HCT116 (cell line): ENCODE measurements around the gene FHOD1. TPM values are rescaled to one million over a fixed set of nuclear protein-coding genes. Genes with fewer than 3 reads are reported as not detected.

Experiments
- ATAC-seq: fragments of 200-7000 bp; cut with Tn5 transposase; 2 replicates; pipeline ENCODE4 v1.9.1; 2020; ENCODE audit warnings: mild to moderate bottlenecking, moderate library complexity
- BruUV-seq: library from RNA; stranded (reverse); fragments of 400-500 nt; replicated peaks from 2 replicates; lab custom pipeline; 2021; lab: Mats Ljungman, UMichigan
- CTCF ChIA-PET: fragments of 300-600 bp; sonication (Branson Sonifier 250); formaldehyde crosslinking; loops from one replicate; lab custom pipeline; 2021; ENCODE audit warnings: antibody characterized with exemption; lab: Charles Lee
- POLR2A ChIA-PET: fragments of 300-600, 350-600 bp; sonication (Branson Sonifier 250); formaldehyde crosslinking; loops from one replicate; lab custom pipeline; 2021; ENCODE audit warnings: antibody characterized with exemption; lab: Charles Lee
- RAD21 ChIA-PET, 2 experiments: fragments of 300-600 bp; sonication (Branson Sonifier 250); formaldehyde crosslinking; loops; one replicate each; lab custom pipeline; 2023; ENCODE audit warnings: low total read pairs in 2 of 2; ENCODE audit not compliant: uncharacterized antibody in 2 of 2, unreplicated experiment in 2 of 2, low non-redundant PET in 1 of 2; lab: Charles Lee
- DNase-seq: peaks from one replicate; pipeline ENCODE4 v3.0.0-alpha.2; 2010; ENCODE audit warnings: low read depth, low spot score
- H2AFZ ChIP-seq: fragments of 200-600 bp; shearing (Covaris generic), sonication (generic); 2 replicates; pipeline ENCODE4 v1.6.1; 2017; ENCODE audit warnings: low read depth, mixed run types, mixed read lengths, antibody characterized with exemption, low read length; ENCODE audit not compliant: poor library complexity, severe bottlenecking
- H3K27ac ChIP-seq: 2 replicates; pipeline ENCODE4 v1.5.1; 2012; ENCODE audit warnings: low read depth, low read length
- H3K27me3 ChIP-seq: fragments of 200-600 bp; sonication (generic); 2 replicates; pipeline ENCODE4 v1.6.1; 2016; ENCODE audit warnings: mixed run types, low read length, mixed read lengths; ENCODE audit not compliant: insufficient read depth
- H3K36me3 ChIP-seq, 2 experiments: fragments of 200-500 bp in 1 of 2; fragments of 200-600 bp in 1 of 2; sonication (Bioruptor generic) in 1 of 2; sonication (generic) in 1 of 2; 2 replicates each; pipeline versions ENCODE4 v1.5.1 to v1.6.1; 2014 to 2016; ENCODE audit warnings: low read length in 2 of 2, inconsistent platforms in 1 of 2, mixed read lengths in 1 of 2, mixed run types in 1 of 2; ENCODE audit not compliant: insufficient read depth in 2 of 2, control insufficient read depth in 1 of 2
- H3K4me1 ChIP-seq, 2 experiments: fragments of 200-600 bp in 1 of 2; sonication (generic) in 1 of 2; 2 replicates each; pipeline versions ENCODE4 v1.5.1 to v1.6.1; 2012 to 2017; ENCODE audit warnings: low read length in 2 of 2, inconsistent platforms in 1 of 2, mild to moderate bottlenecking in 1 of 2, mixed read lengths in 1 of 2, mixed run types in 1 of 2, moderate library complexity in 1 of 2; ENCODE audit not compliant: insufficient read depth in 2 of 2, control insufficient read depth in 1 of 2
- H3K4me2 ChIP-seq: fragments of 200-600 bp; sonication (generic); 2 replicates; pipeline ENCODE4 v1.6.1; 2017; ENCODE audit warnings: mixed run types, low read length, mixed read lengths
- H3K4me3 ChIP-seq, 2 experiments: fragments of 200-600 bp in 1 of 2; sonication (generic) in 1 of 2; replicated peaks in 1 of 2; 2 replicates each; pipeline ENCODE4 v1.5.1; 2011 to 2016; ENCODE audit warnings: low read length in 2 of 2, control low read depth in 1 of 2, low read depth in 1 of 2, mild to moderate bottlenecking in 1 of 2, mixed read lengths in 1 of 2, mixed run types in 1 of 2
- H3K79me2 ChIP-seq: fragments of 200-600 bp; sonication (generic); 2 replicates; pipeline ENCODE4 v1.6.1; 2017; ENCODE audit warnings: mild to moderate bottlenecking, mixed run types, low read length, moderate library complexity, mixed read lengths; ENCODE audit not compliant: insufficient read depth
- H3K9ac ChIP-seq: fragments of 200-600 bp; sonication (generic); 2 replicates; pipeline ENCODE4 v1.6.1; 2016; ENCODE audit warnings: low read length, mixed read lengths
- H3K9me2 ChIP-seq: fragments of 200-600 bp; sonication (generic), shearing (Covaris generic); 2 replicates; pipeline ENCODE4 v1.6.1; 2017; ENCODE audit warnings: mixed run types, mild to moderate bottlenecking, moderate library complexity; ENCODE audit not compliant: insufficient read depth
- H3K9me3 ChIP-seq, 2 experiments: fragments of 200-500 bp in 1 of 2; fragments of 200-600 bp in 1 of 2; sonication (Bioruptor generic) in 1 of 2; sonication (generic) in 1 of 2; 2 replicates each; pipeline ENCODE4 v1.6.1; 2014 to 2017; ENCODE audit warnings: low read length in 2 of 2, mixed read lengths in 2 of 2, inconsistent platforms in 1 of 2, low read depth in 1 of 2, mild to moderate bottlenecking in 1 of 2, mixed run types in 1 of 2, moderate library complexity in 1 of 2; ENCODE audit not compliant: control insufficient read depth in 1 of 2, insufficient read depth in 1 of 2
- H4K20me1 ChIP-seq: fragments of 200-600 bp; sonication (generic), shearing (Covaris generic); 2 replicates; pipeline ENCODE4 v1.6.1; 2017; ENCODE audit warnings: mixed run types, mild to moderate bottlenecking, moderate library complexity; ENCODE audit not compliant: insufficient read depth
- ATF3 ChIP-seq: IDR thresholded peaks from 2 replicates; pipeline ENCODE4 v1.6.1; 2012
- CBX3 ChIP-seq: IDR thresholded peaks from 2 replicates; pipeline ENCODE4 v1.6.1; 2012; ENCODE audit warnings: low read depth
- CTCF ChIP-seq, 3 experiments: fragments of 200-600 bp in 1 of 3; sonication (generic) in 1 of 3; IDR thresholded peaks in 2 of 3; conservative IDR thresholded peaks in 1 of 3; 2 replicates each; pipeline ENCODE4 v1.5.1; 2012 to 2017; ENCODE audit warnings: low read depth in 2 of 3, low read length in 2 of 3, antibody characterized with exemption in 1 of 3, borderline replicate concordance in 1 of 3, control low read depth in 1 of 3, mild to moderate bottlenecking in 1 of 3, mixed read lengths in 1 of 3, mixed run types in 1 of 3, moderate library complexity in 1 of 3; ENCODE audit not compliant: insufficient read depth in 1 of 3
- EGR1 ChIP-seq: IDR thresholded peaks from 2 replicates; pipeline ENCODE4 v1.6.1; 2012; ENCODE audit warnings: low read depth
- ELF1 ChIP-seq: IDR thresholded peaks from 2 replicates; pipeline ENCODE4 v1.6.1; 2012; ENCODE audit warnings: low read depth, borderline replicate concordance
- EZH2 ChIP-seq: fragments of 200-600 bp; sonication (generic); IDR thresholded peaks from 2 replicates; pipeline ENCODE4 v1.6.1; 2017; ENCODE audit warnings: antibody characterized with exemption, mixed run types
- FOSL1 ChIP-seq: IDR thresholded peaks from 2 replicates; pipeline ENCODE4 v1.6.1; 2012; ENCODE audit warnings: low read depth
- JUND ChIP-seq: IDR thresholded peaks from 2 replicates; pipeline ENCODE4 v1.6.1; 2012
- MAX ChIP-seq: IDR thresholded peaks from 2 replicates; pipeline ENCODE4 v1.6.1; 2012
- POLR2AphosphoS5 ChIP-seq: IDR thresholded peaks from 2 replicates; pipeline ENCODE4 v1.6.1; 2011; ENCODE audit warnings: mild to moderate bottlenecking, low read depth, low read length, moderate library complexity
- RAD21 ChIP-seq: IDR thresholded peaks from 2 replicates; pipeline ENCODE4 v1.6.1; 2012; ENCODE audit warnings: low read depth, mild to moderate bottlenecking
- SIN3A ChIP-seq: IDR thresholded peaks from 2 replicates; pipeline ENCODE4 v1.6.1; 2012; ENCODE audit warnings: low read depth
- SP1 ChIP-seq: IDR thresholded peaks from 2 replicates; pipeline ENCODE4 v1.6.1; 2012; ENCODE audit warnings: low read depth
- SRF ChIP-seq: IDR thresholded peaks from 2 replicates; pipeline ENCODE4 v1.6.1; 2012; ENCODE audit warnings: low read depth
- TCF7L2 ChIP-seq: IDR thresholded peaks from 2 replicates; pipeline ENCODE4 v1.7.0; 2011; ENCODE audit warnings: borderline replicate concordance, inconsistent platforms; ENCODE audit not compliant: insufficient read depth, insufficient read length; ENCODE audit errors: extremely low read depth
- YY1 ChIP-seq: IDR thresholded peaks from 2 replicates; pipeline ENCODE4 v1.6.1; 2011; ENCODE audit warnings: low read length, low read depth, moderate library complexity, mild to moderate bottlenecking; ENCODE audit not compliant: insufficient replicate concordance; ENCODE audit errors: extremely low read depth
- ZBTB33 ChIP-seq: IDR thresholded peaks from 2 replicates; pipeline ENCODE4 v1.6.1; 2011; ENCODE audit warnings: mild to moderate bottlenecking, low read length, moderate library complexity; ENCODE audit not compliant: insufficient replicate concordance; ENCODE audit errors: extremely low read depth
- intact Hi-C: fragments of 100-400 bp; cut with micrococcal nuclease; formaldehyde crosslinking; loops from 2 replicates; pipeline ENCODE4 v1.10.0; 2022
- total RNA-seq: library from RNA; stranded (reverse); gene quantifications from one replicate; pipeline ENCODE4 v1.2.1, GENCODE V29; 2021; ENCODE audit not compliant: unreplicated experiment

FHOD1 gene
- total RNA-seq, 1 experiment from 2014 or later: 69.2 TPM

GRCh38 chr16:67286441-67287235 is 39.4 kb upstream of the FHOD1 start:
- no peak for TF ChIP-seq CBX3
- TF ChIP-seq EZH2: no peak
- TF ChIP-seq MAX: no peak
- TF ChIP-seq EGR1: no peak
- TF ChIP-seq CTCF (IDR thresholded peaks at IDR 0.05 in 2 of 3, conservative IDR thresholded peaks at IDR 0.05 in 1 of 3; ENCODE audit: borderline replicate concordance in 1 of 3, insufficient read depth in 1 of 3, low read depth in 2 of 3, low read length in 2 of 3): no peak
- TF ChIP-seq ZBTB33: no peak
- no peak for TF ChIP-seq ATF3
- no peak for TF ChIP-seq POLR2AphosphoS5
- no peak for TF ChIP-seq YY1
- no peak for TF ChIP-seq JUND
- TF ChIP-seq FOSL1: no peak
- TF ChIP-seq ELF1: no peak
- no peak for TF ChIP-seq RAD21
- no peak for TF ChIP-seq SIN3A
- no peak for TF ChIP-seq SP1
- no peak for TF ChIP-seq SRF
- no peak for TF ChIP-seq TCF7L2
- no TSS peak for BruUV-seq
- Histone ChIP-seq H3K4me2 (no peak overlapping the region), H3K9me2 (no peaks in the 10 kb centered on the region), H3K27me3 (no peaks in the 10 kb centered on the region), H3K9me3 (no peaks in the 10 kb centered on the region), H2AFZ (no peak overlapping the region), H3K9ac (no peak overlapping the region), H3K79me2 (no peaks in the 10 kb centered on the region), H3K36me3 (peaks cover 3 to 5% of the 10 kb centered on the region in 2 experiments; a peak in 2 of 4 replicates), H3K4me1 (peaks cover 3 to 20% of the 10 kb centered on the region in 2 experiments; a peak in 3 of 4 replicates), H4K20me1 (no peaks in the 10 kb centered on the region), H3K27ac (no peak overlapping the region), H3K4me3 (no peak overlapping the region)
- DNase-seq (no peak), ATAC-seq (no peak)
- intact Hi-C loops: no loop called here
- RAD21 ChIA-PET: no interaction called here
- CTCF ChIA-PET: no interaction called here
- POLR2A ChIA-PET: no interaction called here
